ENCODE data around the gene ACP3. TPM values are rescaled to one million over a fixed set of nuclear protein-coding genes. Genes with fewer than 3 reads are reported as not detected.

Gene ACP3
- total RNA-seq, 4 donors from 2014 or later: 22.1 to 83.6 (median 40.5) TPM

GRCh38 chr3:132326251-132326650, 9.0 kb downstream of the ACP3 start:
- peaks cover 0 to 33% (median 0%) of the 10 kb centered on the region in 3 donors for H3K36me3 ChIP-seq
- peak overlapping the region in 1 of 4 donors; percentile 62 for H3K27ac ChIP-seq
- TF ChIP-seq CTCF (IDR thresholded peaks at IDR 0.05): no peak
- TF ChIP-seq POLR2A (IDR thresholded peaks at IDR 0.05): no peak
- intact Hi-C loops (cut with DNase I): no loop called here
- peaks cover 3 to 52% (median 3%) of the 10 kb centered on the region in 3 donors for H3K4me1 ChIP-seq
- WGBS, 2 donors: 43 to 78% methylated on average over 2 of the region's 2 CpGs
- DNase-seq: no peak
- no peak overlapping the region for H3K4me3 ChIP-seq
- H3K9me3 ChIP-seq: no peaks in the 10 kb centered on the region
- peaks cover 0 to 6% (median 0%) of the 10 kb centered on the region in 4 donors for H3K27me3 ChIP-seq

- 69 to 82% methylated on average over 5 to 6 of the region's 6 CpGs for WGBS, 2 donors
- intact Hi-C loops (cut with DNase I): no loop called here
- Histone ChIP-seq H3K9me3 (no peaks in the 10 kb centered on the region), H3K27me3 (peaks cover 0 to 5% (median 0%) of the 10 kb centered on the region in 4 donors), H3K27ac (peak overlapping the region in 1 of 4 donors; percentile 2), H3K4me1 (peaks cover 0 to 6% (median 0%) of the 10 kb centered on the region in 3 donors), H3K4me3 (no peak overlapping the region), H3K36me3 (peaks cover 0 to 81% (median 0%) of the 10 kb centered on the region in 3 donors)
- DNase-seq: no peak
- TF ChIP-seq POLR2A (IDR thresholded peaks at IDR 0.05) (no peak), CTCF (IDR thresholded peaks at IDR 0.05) (no peak)
Measured at GRCh38 chr3:132332082-132332481, 14.9 kb downstream of the ACP3 start.

GRCh38 chr3:132332508-132332907, 15.3 kb downstream of the ACP3 start:
- 26 to 42% methylated on average over 1 of the region's 1 CpG for WGBS, 2 donors

GRCh38 chr3:132341746-132342145, 24.5 kb downstream of the ACP3 start:
- no peak overlapping the region for H3K27ac ChIP-seq
- intact Hi-C loops (cut with DNase I): loop anchor here (5.0 kb wide), 1 partner anchor 89 kb away; no protein-coding TSS in a partner anchor
- 69 to 75% methylated on average over 2 of the region's 2 CpGs for WGBS, 2 donors
- peaks cover 4 to 41% (median 6%) of the 10 kb centered on the region in 3 donors for H3K4me1 ChIP-seq
- no peak for TF ChIP-seq POLR2A (IDR thresholded peaks at IDR 0.05)
- no peak for TF ChIP-seq CTCF (IDR thresholded peaks at IDR 0.05)
- H3K9me3 ChIP-seq: no peaks in the 10 kb centered on the region
- H3K36me3 ChIP-seq: peaks cover 0 to 23% (median 0%) of the 10 kb centered on the region in 3 donors
- no peaks in the 10 kb centered on the region for H3K27me3 ChIP-seq
- DNase-seq: no peak
- H3K4me3 ChIP-seq: no peak overlapping the region

More at GRCh38 chr3:132332508-132332907, 15.3 kb downstream of the ACP3 start:
- Histone ChIP-seq H3K27me3 (peaks cover 0 to under 1% (median 0%) of the 10 kb centered on the region in 4 donors), H3K4me3 (no peak overlapping the region), H3K36me3 (peaks cover 0 to 81% (median 0%) of the 10 kb centered on the region in 3 donors), H3K27ac (peak overlapping the region in 1 of 4 donors; percentile 2), H3K4me1 (peaks cover 0 to 6% (median 0%) of the 10 kb centered on the region in 3 donors), H3K9me3 (no peaks in the 10 kb centered on the region)
- no peak for TF ChIP-seq POLR2A (IDR thresholded peaks at IDR 0.05)
- DNase-seq: no peak
- intact Hi-C loops (cut with DNase I): no loop called here

GRCh38 chr3:132342183-132342582, 25.0 kb downstream of the ACP3 start:
- TF ChIP-seq CTCF (IDR thresholded peaks at IDR 0.05) (no peak), POLR2A (IDR thresholded peaks at IDR 0.05) (no peak)
- no peak for DNase-seq
- H3K36me3 ChIP-seq: peaks cover 0 to 23% (median 0%) of the 10 kb centered on the region in 3 donors
- intact Hi-C loops (cut with DNase I): loop anchor here (5.0 kb wide), 1 partner anchor 90 kb away; no protein-coding TSS in a partner anchor
- peaks cover 4 to 45% (median 6%) of the 10 kb centered on the region in 3 donors for H3K4me1 ChIP-seq
- no peak overlapping the region for H3K4me3 ChIP-seq
- no peak overlapping the region for H3K27ac ChIP-seq
- no peaks in the 10 kb centered on the region for H3K27me3 ChIP-seq
- H3K9me3 ChIP-seq: no peaks in the 10 kb centered on the region
- 63 to 81% methylated on average over 5 of the region's 5 CpGs for WGBS, 2 donors
